Stimulated activated naive CD8-positive, alpha-beta T cell treated with anti-CD3 and anti-CD28 coated beads, Interleukin-15, Interleukin-2, amounts not matched to agents 100 U/mL and 50 U/mL, for 24 hours (primary cell): Measurements from ENCODE around the gene B4GALNT2.
"Not testable (repeated sequence)": the region's sequence is repeated elsewhere in the genome, so short reads cannot be mapped to it uniquely, and the experiment has no call there.

Experiments
- ATAC-seq: fragments of 150-1000 bp; cut with Tn5 transposase; one replicate; pipeline ENCODE4 v1.10.0; 2021
- DNase-seq: peaks from one replicate; pipeline ENCODE4 v3.0.0; 2021

The B4GALNT2 gene

GRCh38 chr17:49121696-49122292 is 10.8 kb upstream of the B4GALNT2 start:
- DNase-seq (no peak), ATAC-seq (no peak)

GRCh38 chr17:49122566-49122965 is 10.0 kb upstream of the B4GALNT2 start:
- ATAC-seq (no peak), DNase-seq (no peak)

DNA sequence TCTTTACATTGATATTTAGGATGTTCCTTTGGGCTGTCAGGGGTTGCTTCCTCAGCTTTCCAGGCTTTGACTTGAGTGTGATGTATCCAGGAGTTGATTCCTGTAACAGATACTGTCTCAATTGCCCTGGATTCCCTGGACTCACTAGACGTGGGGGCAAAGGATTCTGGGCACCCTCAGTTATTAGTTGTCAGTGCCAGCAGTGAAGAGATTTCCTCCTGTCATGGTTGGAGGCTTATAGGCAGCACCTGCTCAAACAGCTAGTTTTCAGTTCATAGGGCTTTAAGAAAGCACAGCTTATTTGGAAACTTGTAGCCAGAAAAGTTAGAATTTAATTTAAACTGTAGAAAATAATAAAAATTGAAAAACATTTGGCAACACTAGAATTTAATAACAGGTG is 9.5 kb upstream of the B4GALNT2 start:
- DNase-seq (no peak), ATAC-seq (no peak)

GRCh38 chr17:49125449-49125848 is 7.1 kb upstream of the B4GALNT2 start:
- ATAC-seq (no peak), DNase-seq (no peak)

DNA sequence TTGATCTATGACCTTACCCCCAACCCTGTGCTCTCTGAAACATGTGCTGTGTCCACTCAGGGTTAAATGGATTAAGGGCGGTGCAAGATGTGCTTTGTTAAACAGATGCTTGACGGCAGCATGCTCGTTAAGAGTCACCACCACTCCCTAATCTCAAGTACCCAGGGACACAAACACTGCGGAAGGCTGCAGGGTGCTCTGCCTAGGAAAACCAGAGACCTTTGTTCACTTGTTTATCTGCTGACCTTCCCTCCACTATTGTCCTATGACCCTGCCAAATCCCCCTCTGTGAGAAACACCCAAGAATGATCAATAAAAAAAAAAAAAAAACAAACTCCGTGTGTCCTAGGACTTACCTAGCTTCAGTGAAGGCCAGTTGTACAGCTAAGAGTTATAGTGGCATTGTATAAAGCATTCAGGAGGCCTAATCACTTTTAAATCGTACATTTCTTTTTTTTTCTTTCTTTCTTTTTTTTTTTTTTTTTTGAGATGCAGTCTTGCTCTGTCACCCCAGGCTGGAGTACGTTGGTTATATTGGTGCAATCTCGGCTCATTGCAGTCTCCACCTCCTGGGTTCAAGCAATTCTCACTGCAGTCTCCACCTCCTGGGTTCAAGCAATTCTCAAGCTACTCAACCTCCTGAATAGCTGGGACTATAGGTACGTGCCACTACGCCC is 6.2 kb upstream of the B4GALNT2 start:
- DNase-seq, ATAC-seq: not testable (repeated sequence)

- ATAC-seq: not testable (repeated sequence)
Observed at GRCh38 chr17:49129359-49129950, 3.1 kb upstream of the B4GALNT2 start.

DNA sequence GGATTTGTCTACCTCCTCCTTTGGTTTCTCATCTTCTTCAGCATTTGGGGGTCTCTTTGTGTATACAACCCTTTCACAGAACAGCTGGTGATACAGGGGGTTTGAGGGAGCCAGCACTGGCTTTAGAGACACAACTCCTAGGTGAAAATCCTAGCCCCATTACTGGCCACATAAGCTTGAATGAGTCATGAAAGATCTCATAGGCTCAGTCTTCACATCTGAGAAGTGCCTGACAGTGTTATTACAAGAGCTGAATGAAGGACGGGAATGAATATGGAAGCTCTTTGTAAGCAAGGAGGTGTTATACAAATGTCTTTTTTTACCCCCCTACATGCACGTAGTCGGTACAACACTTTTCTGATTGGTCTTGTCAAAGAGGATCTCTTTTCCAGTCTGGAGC is 1.7 kb upstream of the B4GALNT2 start:
- no peak for ATAC-seq
- no peak for DNase-seq

More at GRCh38 chr17:49129359-49129950, 3.1 kb upstream of the B4GALNT2 start:
- DNase-seq: not testable (repeated sequence)

DNA sequence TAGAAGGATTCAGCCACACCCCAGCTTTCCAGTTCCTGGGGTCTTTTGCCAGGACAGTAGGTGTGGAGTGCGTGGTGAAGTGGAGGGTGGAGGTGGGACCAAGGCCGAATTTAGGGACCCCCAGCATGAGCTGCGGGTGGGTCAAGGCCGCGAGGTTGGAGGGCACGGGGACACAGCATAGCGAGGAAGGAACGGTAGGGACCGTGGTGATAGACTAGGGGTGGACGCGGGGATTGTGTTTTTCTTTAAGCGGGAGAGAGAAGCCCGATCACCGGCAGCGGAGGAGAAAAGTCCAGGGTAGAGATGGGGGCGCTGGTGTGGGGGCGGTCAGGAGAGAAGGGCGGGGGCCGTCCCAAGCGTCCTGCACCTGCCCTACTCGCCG is 261 bp upstream of the B4GALNT2 start:
- ATAC-seq: no peak
- no peak for DNase-seq

GRCh38 chr17:49136335-49136734 is 3.8 kb downstream of the B4GALNT2 start:
- ATAC-seq: no peak
- DNase-seq: no peak

DNA sequence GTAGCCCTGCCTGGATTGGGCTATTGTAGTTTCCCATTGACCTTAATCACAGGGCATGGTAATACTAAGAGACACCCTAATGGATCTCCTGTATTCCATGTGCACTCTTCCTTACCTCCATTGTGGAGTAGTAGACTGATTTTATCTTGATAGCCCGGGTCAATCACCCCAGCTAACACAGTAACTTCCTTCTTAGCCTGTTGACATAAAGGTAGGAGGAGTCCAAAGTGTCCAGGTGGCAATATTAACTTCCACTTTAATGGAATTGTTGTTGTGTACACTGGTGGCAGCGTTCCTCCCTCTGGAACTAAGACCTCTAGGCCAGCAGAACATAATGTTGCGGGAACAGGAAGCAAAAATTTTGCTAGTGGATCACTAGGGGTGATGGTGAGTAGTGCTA is 13.1 kb downstream of the B4GALNT2 start:
- ATAC-seq, DNase-seq: not testable (repeated sequence)

DNA sequence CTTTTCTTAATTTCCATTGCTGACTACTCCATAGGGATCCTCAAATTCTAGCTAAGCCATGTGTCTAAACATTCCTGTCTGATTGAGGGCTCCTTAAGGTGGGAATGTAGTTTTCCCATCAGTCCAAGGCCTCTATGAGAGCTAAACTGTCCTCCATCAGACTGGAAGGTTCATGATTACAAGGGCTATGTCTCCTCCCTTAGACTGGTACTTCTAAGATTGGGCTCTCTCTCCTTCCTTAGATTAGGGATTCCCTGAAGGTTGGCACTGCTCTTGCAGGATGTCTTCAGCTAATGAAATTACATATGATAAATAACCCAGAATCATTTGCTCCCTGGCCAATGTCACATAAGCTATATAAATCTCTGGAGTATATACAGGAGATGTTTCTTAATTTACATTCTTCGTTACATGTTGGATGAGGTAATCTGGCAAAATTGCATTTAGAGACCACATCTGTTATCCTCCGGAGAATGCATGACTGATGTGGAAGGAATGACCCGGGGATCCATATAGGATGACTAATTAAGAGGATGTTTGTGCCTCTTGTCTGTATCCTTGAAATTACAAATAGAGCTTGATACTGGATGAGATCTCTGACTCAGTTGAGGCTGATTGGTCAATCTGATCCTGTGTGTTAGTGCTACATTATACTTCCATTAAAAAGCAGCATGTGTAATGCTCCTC is 14.2 kb downstream of the B4GALNT2 start:
- DNase-seq (no peak), ATAC-seq (no peak)

DNA sequence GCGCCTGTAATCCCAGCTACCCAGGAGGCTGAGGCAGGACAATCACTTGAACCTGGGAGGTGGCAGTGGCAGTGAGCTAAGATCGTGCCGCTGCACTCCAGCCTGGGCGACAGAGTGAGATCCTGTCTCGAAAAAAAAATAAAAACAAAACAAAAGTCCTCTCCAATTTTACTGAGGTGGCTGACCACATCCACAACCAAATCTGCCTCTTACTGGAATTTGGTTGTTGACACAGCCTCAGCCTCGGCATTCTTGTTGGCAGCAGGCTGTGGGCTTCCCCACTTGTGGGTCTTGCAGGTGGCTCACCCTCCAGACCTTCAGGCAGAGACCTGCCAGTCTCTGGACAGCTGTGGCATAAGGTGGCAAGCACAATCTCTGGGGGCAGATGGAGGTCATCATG is 15.6 kb downstream of the B4GALNT2 start:
- no peak for ATAC-seq
- no peak for DNase-seq

DNA sequence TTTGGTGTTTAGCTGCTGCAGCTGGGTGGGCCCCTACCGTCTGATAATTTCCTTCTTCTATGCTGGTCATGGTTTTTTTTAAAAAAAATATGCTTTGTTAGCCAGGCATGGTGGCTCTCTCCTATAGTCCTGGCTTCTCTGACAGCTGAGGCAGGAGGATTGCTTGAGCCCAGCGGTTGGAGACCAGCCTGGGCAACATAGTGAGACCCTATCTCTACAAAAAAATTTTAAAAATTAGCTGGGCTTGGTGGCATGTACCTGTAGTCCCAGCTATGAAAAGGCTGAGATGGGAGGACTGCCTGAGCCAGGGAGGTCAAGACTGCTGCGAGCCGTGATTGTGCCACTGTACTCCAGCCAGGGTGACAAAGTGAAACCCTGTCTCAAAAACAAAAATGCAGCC is 19.4 kb downstream of the B4GALNT2 start:
- no peak for DNase-seq
- ATAC-seq: no peak

- DNase-seq (no peak), ATAC-seq (no peak)
Observed at GRCh38 chr17:49156256-49156655, 23.7 kb downstream of the B4GALNT2 start.

DNA sequence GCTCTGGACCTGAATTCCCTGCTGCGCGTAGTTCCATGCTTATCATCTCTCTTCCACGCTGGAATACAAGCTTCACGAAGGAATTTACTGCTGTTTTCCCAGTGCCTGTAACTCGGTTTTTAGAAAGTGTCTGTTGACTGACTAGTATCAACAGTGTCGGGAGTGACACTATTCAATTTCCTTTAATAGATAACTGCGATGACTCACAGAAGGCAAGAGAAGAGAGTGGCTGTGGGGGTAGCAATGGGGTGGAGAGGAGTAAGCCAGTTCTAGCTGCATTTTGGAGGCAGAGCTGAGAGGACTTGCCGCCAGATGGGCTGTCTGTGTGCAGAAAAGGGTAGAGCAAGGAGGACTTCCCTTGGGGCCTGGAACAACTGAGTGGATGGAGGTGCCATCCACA is 25.2 kb downstream of the B4GALNT2 start:
- DNase-seq: no peak
- ATAC-seq: no peak

GRCh38 chr17:49162866-49163265 is 30.3 kb downstream of the B4GALNT2 start:
- no peak for ATAC-seq

GRCh38 chr17:49165143-49165542 is 32.6 kb downstream of the B4GALNT2 start:
- DNase-seq (no peak), ATAC-seq (no peak)

More at GRCh38 chr17:49162866-49163265, 30.3 kb downstream of the B4GALNT2 start:
- no peak for DNase-seq

DNA sequence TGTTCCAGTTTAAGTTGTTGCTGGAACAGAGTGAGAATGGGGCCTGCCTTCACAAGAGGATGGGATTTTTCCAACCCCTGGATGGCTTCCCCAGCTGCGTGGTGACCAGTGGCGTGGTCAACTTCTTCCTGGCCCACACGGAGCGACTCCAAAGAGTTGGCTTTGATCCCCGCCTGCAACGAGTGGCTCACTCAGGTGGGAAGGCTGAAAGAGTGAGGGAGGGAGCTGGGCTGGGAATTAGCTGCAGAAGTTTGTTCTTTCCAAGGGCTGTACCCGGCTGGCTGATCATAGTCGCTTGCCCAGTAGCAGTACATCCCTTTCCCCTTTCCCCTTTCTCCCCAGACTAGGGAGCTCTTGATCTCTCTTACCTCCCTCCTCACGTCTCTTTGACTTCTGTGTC is 36.1 kb downstream of the B4GALNT2 start:
- ATAC-seq (no peak), DNase-seq (no peak)

DNA sequence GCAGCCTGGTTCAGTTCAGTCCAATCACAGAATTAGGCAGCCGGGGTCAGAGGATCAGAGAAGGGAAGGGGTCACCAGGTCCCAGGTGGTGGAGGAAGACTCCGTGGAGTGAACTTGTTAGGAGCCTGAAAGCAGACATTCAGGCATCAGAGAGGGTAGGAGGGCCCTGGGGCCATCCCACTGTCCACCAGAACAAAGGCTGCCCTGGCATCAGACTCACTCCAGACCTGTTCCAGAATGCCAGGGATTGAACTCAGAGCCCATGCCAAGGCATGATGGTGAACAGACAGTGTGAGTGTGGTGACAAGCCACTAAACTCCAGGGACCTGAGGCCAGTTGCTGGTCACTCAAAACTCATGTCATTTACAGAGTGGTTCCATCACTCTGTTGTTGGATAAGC is 37.6 kb downstream of the B4GALNT2 start:
- ATAC-seq: no peak
- DNase-seq: no peak

- not testable (repeated sequence) for DNase-seq, ATAC-seq
Observed at GRCh38 chr17:49170711-49171110, 38.1 kb downstream of the B4GALNT2 start.

GRCh38 chr17:49175978-49176377 is 43.4 kb downstream of the B4GALNT2 start:
- DNase-seq, ATAC-seq: not testable (repeated sequence)

- no peak for ATAC-seq
- peak; percentile 77 for DNase-seq
Observed at GRCh38 chr17:49180303-49180702, 47.7 kb downstream of the B4GALNT2 start.
